RPMI8226 (cell line): Measurements from ENCODE around the gene NUP62.

ENCODE experiments used
- DNase-seq: peaks from one replicate; pipeline ENCODE4 v3.0.0-alpha.2; 2015

NUP62 gene

GRCh38 chr19:49895566-49896297 lies 33.6 kb downstream of the NUP62 start:
- no peak for DNase-seq

- DNase-seq, result no peak
Observed at GRCh38 chr19:49894879-49895565, 34.3 kb downstream of the NUP62 start.

DNA sequence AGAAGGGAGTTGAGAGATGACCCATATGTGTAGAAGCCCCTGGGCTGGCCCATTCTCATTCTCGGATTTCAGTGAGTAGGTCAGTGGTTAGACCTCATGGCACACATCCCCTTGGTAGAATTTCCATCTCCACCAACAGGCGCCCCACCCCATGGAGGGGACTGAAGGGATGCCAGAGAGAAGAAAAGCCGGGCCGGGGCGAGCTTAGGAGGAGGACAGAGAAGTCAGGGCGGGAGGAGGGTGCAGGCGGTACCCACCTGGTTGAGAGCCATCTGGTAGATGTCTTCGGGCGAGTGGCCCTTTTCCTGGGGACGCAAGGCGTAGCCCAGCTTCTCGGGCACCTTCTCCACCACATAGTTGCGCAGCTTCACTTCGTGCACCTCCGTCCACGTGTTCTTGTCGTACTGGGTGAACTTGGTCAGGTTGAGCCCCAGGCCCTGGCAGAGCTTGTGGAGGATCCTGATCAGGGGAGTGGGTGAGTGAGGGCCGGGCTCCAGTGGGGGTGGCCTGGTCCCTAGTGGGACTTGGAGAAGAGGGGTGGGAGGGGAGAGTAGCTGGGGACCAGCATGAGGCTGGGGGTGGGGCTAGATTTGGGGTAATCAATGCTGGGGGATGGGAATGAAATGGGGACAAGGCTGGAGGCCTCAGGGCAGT lies 35.2 kb downstream of the NUP62 start:
- no peak for DNase-seq

DNA sequence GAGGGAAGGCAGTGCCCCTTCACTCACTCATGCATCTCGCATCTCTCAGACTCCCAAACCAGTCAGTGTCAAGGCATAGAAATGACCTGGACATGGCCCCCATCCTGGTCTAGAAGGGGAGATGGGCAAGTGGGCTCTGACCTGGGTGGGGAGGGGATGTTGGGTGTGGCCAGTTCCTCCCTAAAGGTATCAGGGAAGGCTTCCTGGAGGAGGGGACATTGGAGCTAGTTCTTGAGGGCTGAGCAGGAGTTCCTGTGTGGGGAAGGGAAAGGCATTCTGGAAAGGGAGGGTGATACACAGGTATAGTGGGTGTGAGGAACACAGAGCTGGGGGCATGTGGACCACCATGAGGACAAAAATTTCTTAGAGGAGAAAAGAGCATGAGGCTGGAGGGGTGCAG lies 36.6 kb downstream of the NUP62 start:
- no peak for DNase-seq

DNA sequence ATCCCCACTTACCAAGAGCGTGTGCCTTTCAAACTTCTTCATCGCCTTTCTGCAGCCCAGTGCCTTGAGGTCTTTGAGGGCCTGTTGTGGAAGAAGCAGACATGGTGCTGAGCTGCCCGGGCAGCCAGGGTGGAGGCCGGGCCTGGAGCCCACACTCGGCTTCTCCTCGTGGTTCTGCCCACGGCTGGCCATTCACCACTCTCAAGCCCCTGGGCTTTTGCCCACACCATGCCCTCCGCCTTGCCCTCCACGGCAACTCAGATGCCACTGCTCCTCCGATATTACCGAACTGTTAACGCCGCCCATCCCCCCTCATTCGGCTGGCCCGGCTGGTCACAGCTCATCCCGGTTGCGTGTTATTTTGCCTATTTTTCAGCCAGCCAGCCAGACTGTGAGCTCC lies 37.9 kb downstream of the NUP62 start:
- no peak for DNase-seq

GRCh38 chr19:49890349-49891311 lies 38.7 kb downstream of the NUP62 start:
- peak; percentile 61 for DNase-seq

- DNase-seq, result peak; percentile 69
Observed at GRCh38 chr19:49889687-49890348, 39.5 kb downstream of the NUP62 start.

GRCh38 chr19:49889038-49889686 lies 40.1 kb downstream of the NUP62 start:
- DNase-seq, result no peak

DNA sequence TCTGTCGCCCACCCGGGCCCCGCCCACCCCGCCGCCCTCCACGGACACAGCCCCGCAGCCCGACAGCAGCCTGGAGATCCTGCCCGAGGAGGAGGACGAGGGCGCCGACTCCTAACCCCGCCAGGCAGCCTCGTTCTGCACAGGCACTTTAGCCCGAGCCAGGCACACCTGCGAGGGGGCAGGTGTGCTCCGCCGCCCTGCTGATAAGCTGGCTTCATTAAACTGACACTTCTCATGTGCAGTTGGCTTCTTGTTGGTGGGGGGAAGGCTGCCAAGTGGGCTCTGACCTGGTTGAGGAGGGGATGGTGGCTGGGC lies 40.8 kb downstream of the NUP62 start:
- no peak for DNase-seq

DNA sequence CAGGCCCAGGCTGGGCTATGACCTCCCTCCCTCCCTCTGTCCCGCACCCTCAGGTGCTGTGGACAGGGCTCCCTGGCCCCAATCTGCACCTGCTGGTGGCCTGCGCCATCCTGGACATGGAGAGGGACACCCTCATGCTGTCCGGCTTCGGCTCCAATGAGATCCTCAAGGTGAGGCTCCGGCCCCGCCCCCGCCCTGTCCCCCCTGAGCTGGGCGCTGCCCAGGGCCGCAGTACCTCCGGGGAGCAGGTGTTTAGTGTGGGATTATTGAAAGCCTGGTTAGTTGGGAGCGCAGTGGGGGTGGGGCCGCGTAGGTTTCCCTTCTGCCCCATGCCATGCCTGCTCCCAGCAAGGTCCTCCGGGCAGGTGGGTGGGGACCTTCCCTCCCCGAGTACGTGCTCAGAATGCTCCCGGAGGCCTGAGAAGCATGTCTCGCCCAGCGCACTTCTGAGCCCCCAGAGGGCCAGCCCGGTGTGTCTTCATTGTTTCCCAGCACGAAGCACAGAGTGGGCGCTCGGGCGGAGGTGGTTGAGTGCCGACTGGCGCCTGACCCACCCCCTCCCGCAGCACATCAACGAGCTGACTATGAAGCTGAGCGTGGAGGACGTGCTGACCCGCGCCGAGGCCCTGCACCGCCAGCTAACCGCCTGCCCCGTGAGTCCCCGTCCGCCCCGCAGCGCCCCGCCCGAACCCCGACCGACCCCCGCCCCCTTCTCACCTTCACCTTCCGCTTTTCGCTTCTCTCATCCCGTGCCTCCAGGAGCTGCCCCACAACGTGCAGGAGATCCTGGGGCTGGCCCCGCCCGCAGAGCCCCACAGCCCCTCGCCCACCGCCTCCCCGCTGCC lies 41.4 kb downstream of the NUP62 start:
- DNase-seq, result no peak

DNA sequence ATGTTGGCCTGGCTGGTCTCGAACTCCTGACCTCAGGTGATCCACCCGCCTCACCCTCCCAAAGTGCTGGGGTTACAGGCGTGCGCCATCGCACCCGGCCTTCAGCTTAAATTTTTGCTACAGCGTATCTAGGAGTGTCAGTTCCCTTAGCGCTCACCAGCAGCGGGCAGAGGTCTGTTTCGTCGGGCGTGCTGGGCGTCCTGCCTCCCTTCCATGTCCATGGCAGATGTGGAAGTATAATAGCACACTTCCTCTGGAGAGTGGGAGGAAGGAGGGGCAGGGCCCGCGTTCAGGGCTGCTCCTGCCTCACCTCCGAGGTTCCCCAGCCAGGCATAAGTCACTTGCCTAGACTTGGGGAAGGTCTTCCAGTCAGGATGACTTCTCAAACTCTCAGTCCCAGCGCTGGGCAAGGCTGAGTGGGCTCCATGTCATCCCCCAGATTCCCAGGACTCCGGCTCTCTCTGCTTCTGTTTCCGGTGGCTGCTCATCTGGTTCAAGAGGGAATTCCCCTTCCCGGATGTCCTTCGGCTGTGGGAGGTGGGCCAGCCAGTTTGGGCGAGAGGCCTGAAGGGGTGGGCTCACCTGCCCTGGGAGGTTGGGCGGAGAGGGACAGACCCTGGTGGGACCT lies 42.2 kb downstream of the NUP62 start:
- DNase-seq, result no peak

- no peak for DNase-seq
Observed at GRCh38 chr19:49884760-49885159, 44.5 kb downstream of the NUP62 start.

DNA sequence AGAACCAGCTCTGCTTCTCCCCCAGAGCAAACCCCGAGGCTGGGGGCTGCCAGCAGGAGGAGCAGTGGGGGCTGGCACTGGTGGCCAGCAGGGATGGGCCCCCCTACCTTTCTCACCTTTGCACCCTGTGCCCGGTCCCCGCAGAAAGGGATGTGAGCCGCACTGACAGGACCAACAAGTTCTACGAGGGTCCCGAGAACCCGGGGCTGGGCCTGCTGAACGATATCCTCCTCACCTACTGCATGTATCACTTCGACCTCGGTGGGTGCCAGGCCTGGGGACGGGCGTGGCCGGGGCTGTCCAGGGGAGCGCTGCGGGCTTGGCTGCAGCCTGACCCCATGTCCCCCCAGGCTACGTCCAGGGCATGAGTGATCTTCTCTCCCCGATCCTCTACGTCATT lies 45.2 kb downstream of the NUP62 start:
- DNase-seq, result no peak

DNA sequence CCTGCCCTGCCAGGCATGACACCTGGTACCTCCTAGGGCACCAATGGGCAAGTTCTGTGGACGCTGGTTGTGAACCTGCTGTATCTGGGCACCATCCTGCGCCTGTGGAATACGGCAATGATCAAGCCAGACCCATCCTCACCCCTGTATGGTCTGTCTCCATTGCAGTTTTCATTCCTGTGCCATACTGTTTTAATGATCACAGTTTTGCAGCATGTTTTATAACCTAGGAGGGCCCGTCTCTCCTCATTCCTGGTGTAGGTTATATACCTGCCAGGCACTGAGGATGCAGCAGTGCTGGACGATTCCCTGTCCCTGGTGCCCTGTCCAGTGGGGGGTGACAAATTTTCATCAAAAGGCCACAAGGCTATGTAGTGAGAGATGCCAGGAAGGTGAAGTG lies 46.2 kb downstream of the NUP62 start:
- DNase-seq, result no peak

DNA sequence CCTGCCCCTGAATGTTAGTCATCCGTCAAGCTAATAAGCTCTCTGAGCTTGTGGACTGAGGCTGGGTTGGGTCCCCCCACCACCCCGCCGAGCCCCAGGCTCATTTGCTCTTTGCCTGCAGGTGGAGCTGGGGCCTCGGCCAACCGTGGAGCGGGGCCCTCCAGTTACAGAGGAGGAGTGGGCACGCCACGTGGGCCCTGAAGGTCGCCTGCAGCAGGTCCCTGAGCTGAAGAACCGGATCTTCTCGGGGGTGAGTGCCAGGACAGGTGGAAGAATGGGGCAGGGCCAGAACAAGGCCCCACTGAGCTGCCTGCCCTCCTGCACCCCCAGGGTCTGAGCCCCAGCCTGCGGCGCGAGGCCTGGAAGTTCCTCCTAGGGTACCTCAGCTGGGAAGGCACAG lies 46.7 kb downstream of the NUP62 start:
- no peak for DNase-seq

- no peak for DNase-seq
Observed at GRCh38 chr19:49881672-49882394, 47.5 kb downstream of the NUP62 start.

DNA sequence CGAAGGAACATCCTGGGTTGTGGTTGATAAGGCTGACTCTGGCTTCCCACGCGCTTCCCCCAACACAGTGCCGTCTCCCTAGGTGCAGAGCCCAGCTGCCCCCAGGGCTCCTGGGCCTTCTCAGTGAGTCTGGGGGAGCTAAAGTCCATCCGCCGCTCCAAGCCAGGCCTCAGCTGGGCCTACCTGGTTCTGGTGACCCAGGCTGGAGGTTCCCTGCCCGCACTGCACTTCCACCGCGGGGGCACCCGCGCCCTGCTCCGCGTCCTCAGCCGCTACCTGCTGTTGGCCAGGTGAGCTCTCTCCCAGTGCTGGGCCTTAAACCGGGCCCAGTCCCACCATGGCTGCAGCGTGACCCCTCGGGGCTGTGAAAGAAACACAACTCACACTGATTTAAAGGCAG lies 48.1 kb downstream of the NUP62 start:
- DNase-seq, result no peak

DNA sequence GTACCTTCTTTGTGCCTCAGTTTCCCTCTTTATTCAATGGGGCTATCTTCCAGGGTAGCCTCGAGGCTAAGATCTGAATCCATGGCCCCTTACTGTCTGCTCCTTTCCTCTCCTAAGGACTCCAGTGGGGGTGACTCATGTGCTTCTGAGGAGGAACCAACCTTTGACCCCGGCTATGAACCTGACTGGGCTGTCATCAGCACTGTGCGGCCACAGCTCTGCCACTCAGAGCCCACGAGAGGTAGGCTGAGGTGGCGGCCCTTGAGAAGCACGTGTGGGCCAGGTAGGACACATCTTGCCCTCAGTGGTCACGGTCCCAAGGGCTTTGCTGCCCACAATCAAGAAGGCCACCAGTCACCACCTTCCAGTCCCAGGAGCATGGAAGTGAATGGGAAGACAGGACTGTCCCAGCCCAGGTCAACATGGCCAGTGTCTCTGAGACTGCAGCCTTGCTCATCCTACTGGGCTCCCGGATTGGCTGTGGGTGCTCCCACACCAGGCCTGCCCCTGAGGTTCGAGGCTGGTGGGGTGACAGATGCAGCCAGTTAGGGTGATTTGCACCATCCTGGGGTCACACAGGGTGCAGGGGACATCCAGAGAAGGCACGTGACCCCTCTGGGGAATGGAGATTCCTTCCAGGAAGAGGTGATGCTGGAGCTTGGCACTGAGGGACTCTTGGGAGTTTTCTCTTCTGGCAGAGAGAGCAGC lies 49.0 kb downstream of the NUP62 start:
- DNase-seq, result no peak
